SH-SY5Y (cell line): ENCODE data around the gene CCR7.

Source experiments
- GATA2 ChIP-seq: IDR thresholded peaks from 2 replicates; pipeline ENCODE4 v1.6.1; 2011; ENCODE audit warnings: mild to moderate bottlenecking, low read depth, low read length
- GATA3 ChIP-seq: IDR thresholded peaks from 2 replicates; pipeline ENCODE4 v1.6.1; 2011; ENCODE audit warnings: low read depth, mild to moderate bottlenecking, low read length, moderate library complexity

- TF ChIP-seq GATA3: no peak
- TF ChIP-seq GATA2: no peak
Observed at GRCh38 chr17:40511136-40511535, 54.1 kb downstream of the CCR7 start.
